ENCODE data around the gene DPP7. TPM values are rescaled to one million over a fixed set of nuclear protein-coding genes. Genes with fewer than 3 reads are reported as not detected.

Gene DPP7
- total RNA-seq = 100 to 1,000 TPM; 253 to 257 TPM

- Mint-ChIP-seq H3K4me1 (peaks cover 5% of the 10 kb centered on the region), H3K36me3 (ENCODE audit: low read depth) (peaks cover 8% of the 10 kb centered on the region), H3K9me3 (no peaks in the 10 kb centered on the region), H3K27ac (peak within 1 kb of the TSS; percentile 56), H3K4me3 (peak within 1 kb of the TSS; percentile 69), H3K27me3 (no peaks in the 10 kb centered on the region)
- POLR2A ChIA-PET = interaction anchor here (0.8 to 7.0 kb wide), 15 partner anchors 10 to 308 kb away, joined by 3 to 39 read pairs (median 4); partner anchors contain the start of genes EXD3, MAN1B1, NOXA1 and TOR4A
- CTCF ChIA-PET = interaction anchor here (0.5 to 1.7 kb wide), 4 partner anchors 15 to 144 kb away, joined by 3 to 10 read pairs (median 6); no protein-coding TSS in a partner anchor
- DNase-seq = peak; percentile 84
Measured at GRCh38 chr9:137114613-137115393, at the start of gene DPP7. DPP7 (minus strand) TSS chr9:137114733; CDS start chr9:137114713, 20 bp downstream.

DNA sequence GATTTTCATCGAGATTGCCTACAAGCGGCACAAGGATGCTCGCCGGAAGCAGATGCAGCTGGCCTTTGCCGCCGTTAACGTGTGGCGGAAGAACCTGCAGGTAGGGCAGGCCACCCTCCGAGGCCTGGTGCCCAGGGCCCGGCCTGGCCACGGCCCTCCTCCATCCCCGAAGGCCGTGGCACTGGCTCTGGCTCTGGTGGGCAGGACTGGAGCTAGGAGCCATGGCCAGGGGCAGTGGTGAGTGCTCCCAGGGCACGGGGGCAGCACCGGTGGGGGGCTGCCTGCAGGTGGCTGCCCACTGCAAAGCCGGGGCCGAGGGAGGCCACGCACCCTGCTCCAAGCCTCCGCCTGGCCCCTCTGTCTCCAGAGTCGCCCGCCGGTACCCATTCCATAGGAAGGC, 49.3 kb upstream of the DPP7 start:
- no peaks in the 10 kb centered on the region for H3K9me3 Mint-ChIP-seq
- no peak for DNase-seq
- H3K27me3 Mint-ChIP-seq = peaks cover 28% of the 10 kb centered on the region
- no peaks in the 10 kb centered on the region for H3K36me3 Mint-ChIP-seq (ENCODE audit: low read depth)
- H3K4me1 Mint-ChIP-seq = peaks cover 7% of the 10 kb centered on the region
- CTCF ChIA-PET = no interaction called here
- POLR2A ChIA-PET = no interaction called here
- H3K4me3 Mint-ChIP-seq = no peak overlapping the region
- no peak overlapping the region for H3K27ac Mint-ChIP-seq

- Mint-ChIP-seq H3K4me3 (no peak overlapping the region), H3K4me1 (peaks cover 6% of the 10 kb centered on the region), H3K27ac (no peak overlapping the region), H3K36me3 (ENCODE audit: low read depth) (no peaks in the 10 kb centered on the region), H3K9me3 (no peaks in the 10 kb centered on the region), H3K27me3 (peaks cover 27% of the 10 kb centered on the region)
- ChIA-PET CTCF (no interaction called here), POLR2A (no interaction called here)
- no peak for DNase-seq
Measured at GRCh38 chr9:137163365-137163715, 48.8 kb upstream of the DPP7 start.

- ChIA-PET POLR2A (no interaction called here), CTCF (no interaction called here)
- no peak for DNase-seq
- Mint-ChIP-seq H3K4me3 (no peak overlapping the region), H3K9me3 (no peaks in the 10 kb centered on the region), H3K36me3 (ENCODE audit: low read depth) (no peaks in the 10 kb centered on the region), H3K4me1 (peaks cover 11% of the 10 kb centered on the region), H3K27me3 (peaks cover 32% of the 10 kb centered on the region), H3K27ac (no peak overlapping the region)
Measured at GRCh38 chr9:137162505-137163364, 48.2 kb upstream of the DPP7 start.

DNA sequence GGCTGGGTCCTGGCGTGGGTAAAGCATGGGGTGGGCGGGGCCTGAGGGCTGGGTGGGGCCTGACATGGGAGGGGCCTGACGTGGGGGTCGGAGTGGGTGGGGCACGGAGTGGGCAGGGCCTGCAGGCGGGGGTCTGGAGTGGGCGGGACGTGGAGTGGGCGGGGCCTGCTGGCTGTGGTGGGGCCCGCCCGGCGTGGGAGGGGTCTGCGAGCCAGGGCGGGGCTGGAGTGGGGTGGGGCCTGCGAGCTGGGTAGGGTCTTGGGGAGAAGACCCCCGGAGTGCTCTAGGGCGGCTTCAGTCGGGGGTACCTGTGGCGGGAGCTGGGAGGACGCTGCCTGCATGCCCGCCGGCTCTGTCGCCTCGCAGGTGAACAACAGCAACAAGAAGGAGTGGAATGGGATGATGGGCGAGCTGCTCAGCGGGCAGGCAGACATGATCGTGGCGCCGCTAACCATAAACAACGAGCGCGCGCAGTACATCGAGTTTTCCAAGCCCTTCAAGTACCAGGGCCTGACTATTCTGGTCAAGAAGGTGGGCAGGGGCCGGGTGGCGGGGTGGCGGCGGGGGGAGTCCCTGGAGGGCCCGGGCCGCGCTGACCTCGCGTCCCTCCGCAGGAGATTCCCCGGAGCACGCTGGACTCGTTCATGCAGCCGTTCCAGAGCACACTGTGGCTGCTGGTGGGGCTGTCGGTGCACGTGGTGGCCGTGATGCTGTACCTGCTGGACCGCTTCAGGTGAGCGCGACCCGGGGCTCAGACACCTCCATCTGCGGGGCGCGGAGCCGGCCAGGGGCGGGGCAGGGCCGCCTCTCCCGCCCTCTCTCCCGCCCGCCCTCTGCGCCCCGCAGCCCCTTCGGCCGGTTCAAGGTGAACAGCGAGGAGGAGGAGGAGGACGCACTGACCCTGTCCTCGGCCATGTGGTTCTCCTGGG, 47.3 kb upstream of the DPP7 start:
- Mint-ChIP-seq H3K36me3 (ENCODE audit: low read depth) (no peaks in the 10 kb centered on the region), H3K4me1 (peaks cover 16% of the 10 kb centered on the region), H3K27ac (no peak overlapping the region), H3K9me3 (no peaks in the 10 kb centered on the region), H3K4me3 (no peak overlapping the region), H3K27me3 (peaks cover 29% of the 10 kb centered on the region)
- ChIA-PET POLR2A (no interaction called here), CTCF (no interaction called here)
- DNase-seq = no peak

GRCh38 chr9:137160716-137161557, 46.4 kb upstream of the DPP7 start:
- Mint-ChIP-seq H3K36me3 (ENCODE audit: low read depth) (no peaks in the 10 kb centered on the region), H3K4me1 (peaks cover 23% of the 10 kb centered on the region), H3K9me3 (no peaks in the 10 kb centered on the region), H3K27me3 (peaks cover 26% of the 10 kb centered on the region), H3K27ac (no peak overlapping the region), H3K4me3 (no peak overlapping the region)
- POLR2A ChIA-PET = no interaction called here
- no peak for DNase-seq
- CTCF ChIA-PET = interaction anchor here (0.6 kb wide), 1 partner anchor 65 kb away, joined by 3 read pairs; no protein-coding TSS in a partner anchor

DNA sequence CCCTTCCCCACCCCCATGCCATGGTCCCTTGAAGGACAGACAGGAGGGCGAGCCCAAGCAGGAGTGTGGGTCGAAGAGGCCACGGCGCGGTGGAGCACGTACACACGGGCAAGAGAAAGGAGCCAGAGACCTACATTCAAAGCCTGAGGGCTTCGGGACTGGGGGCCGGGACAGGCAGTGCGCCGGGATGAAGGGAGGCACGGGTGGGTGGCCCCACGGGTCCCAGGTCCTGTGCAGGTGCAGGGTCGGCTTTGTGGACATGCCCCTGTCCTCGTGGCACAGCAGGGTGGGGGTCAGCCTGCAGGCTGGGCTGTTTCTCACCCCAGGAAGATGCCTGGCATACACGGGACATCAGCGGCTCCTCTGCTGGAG, 45.5 kb upstream of the DPP7 start:
- CTCF ChIA-PET = interaction anchor here (0.6 kb wide), 1 partner anchor 64 kb away, joined by 3 read pairs; no protein-coding TSS in a partner anchor

GRCh38 chr9:137159105-137160053, 44.8 kb upstream of the DPP7 start:
- H3K36me3 Mint-ChIP-seq (ENCODE audit: low read depth) = no peaks in the 10 kb centered on the region
- no peak overlapping the region for H3K4me3 Mint-ChIP-seq
- no peak for DNase-seq
- no peak overlapping the region for H3K27ac Mint-ChIP-seq
- CTCF ChIA-PET = no interaction called here
- H3K9me3 Mint-ChIP-seq = no peaks in the 10 kb centered on the region
- H3K4me1 Mint-ChIP-seq = peaks cover 23% of the 10 kb centered on the region
- POLR2A ChIA-PET = no interaction called here
- H3K27me3 Mint-ChIP-seq = peaks cover 28% of the 10 kb centered on the region

More for the DNA sequence above, 45.5 kb upstream of the DPP7 start:
- H3K4me1 Mint-ChIP-seq = peaks cover 23% of the 10 kb centered on the region
- H3K4me3 Mint-ChIP-seq = no peak overlapping the region
- POLR2A ChIA-PET = no interaction called here
- peaks cover 28% of the 10 kb centered on the region for H3K27me3 Mint-ChIP-seq
- no peak for DNase-seq
- H3K9me3 Mint-ChIP-seq = no peaks in the 10 kb centered on the region
- no peak overlapping the region for H3K27ac Mint-ChIP-seq
- H3K36me3 Mint-ChIP-seq (ENCODE audit: low read depth) = no peaks in the 10 kb centered on the region

- ChIA-PET POLR2A (interaction anchor here (2.6 kb wide), 1 partner anchor 28 kb away, joined by 9 read pairs; no protein-coding TSS in a partner anchor), CTCF (no interaction called here)
- Mint-ChIP-seq H3K27ac (no peak overlapping the region), H3K9me3 (no peaks in the 10 kb centered on the region), H3K27me3 (peaks cover 28% of the 10 kb centered on the region), H3K4me1 (peaks cover 23% of the 10 kb centered on the region), H3K4me3 (no peak overlapping the region), H3K36me3 (ENCODE audit: low read depth) (no peaks in the 10 kb centered on the region)
- DNase-seq = no peak
Measured at GRCh38 chr9:137158625-137159024, 44.1 kb upstream of the DPP7 start.

- CTCF ChIA-PET = interaction anchor here (0.7 kb wide), 1 partner anchor 316 kb away, joined by 3 read pairs; the partner anchor contains the start of gene AJM1
- Mint-ChIP-seq H3K27ac (no peak overlapping the region), H3K4me1 (peaks cover 23% of the 10 kb centered on the region), H3K9me3 (no peaks in the 10 kb centered on the region), H3K36me3 (ENCODE audit: low read depth) (no peaks in the 10 kb centered on the region), H3K4me3 (no peak overlapping the region), H3K27me3 (peaks cover 25% of the 10 kb centered on the region)
- DNase-seq = no peak
- POLR2A ChIA-PET = interaction anchor here (1.4 to 2.6 kb wide), 2 partner anchors 27 to 31 kb away, joined by 5 to 9 read pairs; no protein-coding TSS in a partner anchor
Measured at GRCh38 chr9:137157618-137158415, 43.3 kb upstream of the DPP7 start.
